Activated CD4-positive, CD25-positive, alpha-beta regulatory T cell (primary cell): ENCODE data around the gene PLAAT3.
"Not testable (repeated sequence)": the region's sequence is repeated elsewhere in the genome, so short reads cannot be mapped to it uniquely, and the experiment has no call there.

Experiments used
- DNase-seq, 4 experiments: peaks; one replicate each; lab custom pipeline; 2025; lab: John Stamatoyannopoulos, UW

The PLAAT3 gene

GRCh38 chr11:63609536-63609935 is 4.7 kb downstream of the PLAAT3 start:
- DNase-seq, result no peak

GRCh38 chr11:63608353-63609345 is 5.6 kb downstream of the PLAAT3 start:
- DNase-seq, result no peak

GRCh38 chr11:63603180-63603518 is 11.1 kb downstream of the PLAAT3 start:
- no peak for DNase-seq

GRCh38 chr11:63602290-63603179 is 11.7 kb downstream of the PLAAT3 start:
- DNase-seq, result not testable (repeated sequence)

GRCh38 chr11:63599211-63600122 is 14.8 kb downstream of the PLAAT3 start:
- DNase-seq, result no peak

GRCh38 chr11:63598556-63598955 is 15.7 kb downstream of the PLAAT3 start:
- DNase-seq, result no peak

- DNase-seq, result no peak
Measured at GRCh38 chr11:63595296-63595695, 18.9 kb downstream of the PLAAT3 start.

- no peak for DNase-seq
Measured at GRCh38 chr11:63592975-63593395, 21.2 kb downstream of the PLAAT3 start.

- no peak for DNase-seq
Measured at GRCh38 chr11:63590024-63590788, 24.0 kb downstream of the PLAAT3 start.

- no peak for DNase-seq
Measured at GRCh38 chr11:63589000-63589399, 25.2 kb downstream of the PLAAT3 start.

GRCh38 chr11:63586451-63587166 is 27.6 kb downstream of the PLAAT3 start:
- no peak for DNase-seq

- DNase-seq, result no peak
Measured at GRCh38 chr11:63583357-63583677, 30.9 kb downstream of the PLAAT3 start.

- DNase-seq, result not testable (repeated sequence)
Measured at GRCh38 chr11:63581224-63581623, 33.0 kb downstream of the PLAAT3 start.

GRCh38 chr11:63578882-63579281 is 35.4 kb downstream of the PLAAT3 start:
- DNase-seq, result not testable (repeated sequence)

- DNase-seq, result no peak
Measured at GRCh38 chr11:63574856-63575602, 39.2 kb downstream of the PLAAT3 start.

GRCh38 chr11:63573881-63574855 is 40.1 kb downstream of the PLAAT3 start:
- DNase-seq, result no peak

GRCh38 chr11:63572026-63572688 is 42.1 kb downstream of the PLAAT3 start:
- no peak for DNase-seq

- no peak for DNase-seq
Measured at GRCh38 chr11:63569570-63569969, 44.7 kb downstream of the PLAAT3 start.
